ENCODE measurements around the gene PAX7. TPM values are rescaled to one million over a fixed set of nuclear protein-coding genes. Genes with fewer than 3 reads are reported as not detected.

Gene PAX7
- total and polyA plus RNA-seq, 2 experiments from 2014 or later = 0.03 TPM; not detected in 1

DNA sequence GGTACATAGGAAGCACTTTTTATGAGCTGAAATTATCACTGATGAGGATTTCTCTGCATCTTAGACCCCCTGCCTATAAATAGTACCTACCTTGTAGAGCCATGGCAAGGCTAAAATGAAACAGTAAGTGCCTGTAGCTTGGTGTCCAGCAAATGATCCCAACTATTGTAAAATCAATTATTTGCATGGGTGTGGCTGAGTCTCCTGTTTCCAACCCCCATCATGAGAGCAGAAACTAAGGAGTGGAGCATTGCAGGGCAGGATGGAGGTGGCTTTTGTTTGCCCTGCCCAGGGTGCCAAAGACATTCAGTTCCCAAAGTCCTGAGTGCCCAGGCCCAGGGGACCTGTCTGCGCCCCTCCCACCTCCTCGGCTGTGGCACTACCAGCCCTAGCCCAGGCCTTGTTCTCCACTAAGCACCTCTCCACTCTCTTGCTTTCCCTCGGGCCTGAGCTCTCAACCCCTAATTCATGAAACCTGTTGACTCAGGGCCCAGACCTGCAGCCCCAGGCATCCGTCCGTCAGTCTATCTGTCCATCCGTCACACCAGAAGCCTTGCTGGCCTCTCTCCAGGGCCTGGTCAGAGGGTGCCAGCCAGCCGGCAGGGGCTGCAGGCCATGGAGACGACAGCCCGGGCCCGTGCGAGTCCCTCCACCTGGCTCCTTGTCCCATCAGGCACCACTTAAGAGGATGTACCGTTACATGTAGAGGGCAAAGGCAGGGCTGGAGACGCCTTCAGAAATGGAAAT lies 39.6 kb downstream of the PAX7 start:
- H3K9me3 Mint-ChIP-seq = no peaks in the 10 kb centered on the region; the same call in 2 of the 3 replicates
- no peak for ATAC-seq
- Histone ChIP-seq H3K9me2 (ENCODE audit: insufficient read depth) (no peaks in the 10 kb centered on the region), H3K27me3 (ENCODE audit: insufficient read depth) (peaks cover 9% of the 10 kb centered on the region), H2AFZ (no peak overlapping the region), H3K4me2 (no peak overlapping the region), H4K20me1 (replicated peaks; ENCODE audit: insufficient read depth) (no peaks in the 10 kb centered on the region), H3K4me1 (ENCODE audit: insufficient read depth) (peaks cover 18% of the 10 kb centered on the region), H3K4me3 (no peak overlapping the region), H3K27ac (ENCODE audit: low read depth) (no peak overlapping the region), H3K36me3 (ENCODE audit: insufficient read depth) (no peaks in the 10 kb centered on the region), H3F3A (replicated peaks; ENCODE audit: low read depth) (0 out of 2 replicates have a peak, but pooled peaks cover 4% of the 10 kb centered on the region), H3K79me2 (replicated peaks; ENCODE audit: insufficient read depth) (no peaks in the 10 kb centered on the region)
- no peak for TF ChIP-seq JUNB (IDR thresholded peaks at IDR 0.05; ENCODE audit: unreplicated experiment)
- no peak for TF ChIP-seq ZNF114 (CRISPR knock-in tag; IDR thresholded peaks at IDR 0.05)
- no peak for TF ChIP-seq CREB1 (CRISPR knock-in tag; IDR thresholded peaks at IDR 0.05; ENCODE audit: low read depth)
- TF ChIP-seq ETS1 (IDR thresholded peaks at IDR 0.05) = no peak
- TF ChIP-seq EZH2phosphoT487 (IDR thresholded peaks at IDR 0.05; ENCODE audit: unreplicated experiment) = no peak
- TF ChIP-seq EZH2 (IDR thresholded peaks at IDR 0.05; ENCODE audit: low read depth, unreplicated experiment) = no peak
- TF ChIP-seq, protein P1, sequence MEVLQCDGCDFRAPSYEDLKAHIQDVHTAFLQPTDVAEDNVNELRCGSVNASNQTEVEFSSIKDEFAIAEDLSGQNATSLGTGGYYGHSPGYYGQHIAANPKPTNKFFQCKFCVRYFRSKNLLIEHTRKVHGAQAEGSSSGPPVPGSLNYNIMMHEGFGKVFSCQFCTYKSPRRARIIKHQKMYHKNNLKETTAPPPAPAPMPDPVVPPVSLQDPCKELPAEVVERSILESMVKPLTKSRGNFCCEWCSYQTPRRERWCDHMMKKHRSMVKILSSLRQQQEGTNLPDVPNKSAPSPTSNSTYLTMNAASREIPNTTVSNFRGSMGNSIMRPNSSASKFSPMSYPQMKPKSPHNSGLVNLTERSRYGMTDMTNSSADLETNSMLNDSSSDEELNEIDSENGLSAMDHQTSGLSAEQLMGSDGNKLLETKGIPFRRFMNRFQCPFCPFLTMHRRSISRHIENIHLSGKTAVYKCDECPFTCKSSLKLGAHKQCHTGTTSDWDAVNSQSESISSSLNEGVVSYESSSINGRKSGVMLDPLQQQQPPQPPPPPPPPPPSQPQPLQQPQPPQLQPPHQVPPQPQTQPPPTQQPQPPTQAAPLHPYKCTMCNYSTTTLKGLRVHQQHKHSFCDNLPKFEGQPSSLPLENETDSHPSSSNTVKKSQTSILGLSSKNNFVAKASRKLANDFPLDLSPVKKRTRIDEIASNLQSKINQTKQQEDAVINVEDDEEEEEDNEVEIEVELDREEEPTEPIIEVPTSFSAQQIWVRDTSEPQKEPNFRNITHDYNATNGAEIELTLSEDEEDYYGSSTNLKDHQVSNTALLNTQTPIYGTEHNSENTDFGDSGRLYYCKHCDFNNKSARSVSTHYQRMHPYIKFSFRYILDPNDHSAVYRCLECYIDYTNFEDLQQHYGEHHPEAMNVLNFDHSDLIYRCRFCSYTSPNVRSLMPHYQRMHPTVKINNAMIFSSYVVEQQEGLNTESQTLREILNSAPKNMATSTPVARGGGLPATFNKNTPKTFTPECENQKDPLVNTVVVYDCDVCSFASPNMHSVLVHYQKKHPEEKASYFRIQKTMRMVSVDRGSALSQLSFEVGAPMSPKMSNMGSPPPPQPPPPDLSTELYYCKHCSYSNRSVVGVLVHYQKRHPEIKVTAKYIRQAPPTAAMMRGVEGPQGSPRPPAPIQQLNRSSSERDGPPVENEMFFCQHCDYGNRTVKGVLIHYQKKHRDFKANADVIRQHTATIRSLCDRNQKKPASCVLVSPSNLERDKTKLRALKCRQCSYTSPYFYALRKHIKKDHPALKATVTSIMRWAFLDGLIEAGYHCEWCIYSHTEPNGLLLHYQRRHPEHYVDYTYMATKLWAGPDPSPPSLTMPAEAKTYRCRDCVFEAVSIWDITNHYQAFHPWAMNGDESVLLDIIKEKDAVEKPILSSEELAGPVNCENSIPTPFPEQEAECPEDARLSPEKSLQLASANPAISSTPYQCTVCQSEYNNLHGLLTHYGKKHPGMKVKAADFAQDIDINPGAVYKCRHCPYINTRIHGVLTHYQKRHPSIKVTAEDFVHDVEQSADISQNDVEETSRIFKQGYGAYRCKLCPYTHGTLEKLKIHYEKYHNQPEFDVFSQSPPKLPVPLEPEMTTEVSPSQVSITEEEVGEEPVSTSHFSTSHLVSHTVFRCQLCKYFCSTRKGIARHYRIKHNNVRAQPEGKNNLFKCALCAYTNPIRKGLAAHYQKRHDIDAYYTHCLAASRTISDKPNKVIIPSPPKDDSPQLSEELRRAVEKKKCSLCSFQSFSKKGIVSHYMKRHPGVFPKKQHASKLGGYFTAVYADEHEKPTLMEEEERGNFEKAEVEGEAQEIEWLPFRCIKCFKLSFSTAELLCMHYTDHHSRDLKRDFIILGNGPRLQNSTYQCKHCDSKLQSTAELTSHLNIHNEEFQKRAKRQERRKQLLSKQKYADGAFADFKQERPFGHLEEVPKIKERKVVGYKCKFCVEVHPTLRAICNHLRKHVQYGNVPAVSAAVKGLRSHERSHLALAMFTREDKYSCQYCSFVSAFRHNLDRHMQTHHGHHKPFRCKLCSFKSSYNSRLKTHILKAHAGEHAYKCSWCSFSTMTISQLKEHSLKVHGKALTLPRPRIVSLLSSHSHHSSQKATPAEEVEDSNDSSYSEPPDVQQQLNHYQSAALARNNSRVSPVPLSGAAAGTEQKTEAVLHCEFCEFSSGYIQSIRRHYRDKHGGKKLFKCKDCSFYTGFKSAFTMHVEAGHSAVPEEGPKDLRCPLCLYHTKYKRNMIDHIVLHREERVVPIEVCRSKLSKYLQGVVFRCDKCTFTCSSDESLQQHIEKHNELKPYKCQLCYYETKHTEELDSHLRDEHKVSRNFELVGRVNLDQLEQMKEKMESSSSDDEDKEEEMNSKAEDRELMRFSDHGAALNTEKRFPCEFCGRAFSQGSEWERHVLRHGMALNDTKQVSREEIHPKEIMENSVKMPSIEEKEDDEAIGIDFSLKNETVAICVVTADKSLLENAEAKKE (CRISPR knock-in tag; IDR thresholded peaks at IDR 0.05) = no peak
- no peak for TF ChIP-seq STAT1 (IDR thresholded peaks at IDR 0.05; ENCODE audit: unreplicated experiment)
- TF ChIP-seq POLR2AphosphoS5 (IDR thresholded peaks at IDR 0.05; ENCODE audit: low read depth) = no peak
- TF ChIP-seq NANOG (IDR thresholded peaks at IDR 0.05; ENCODE audit: borderline replicate concordance) = no peak
- no peak for TF ChIP-seq CTCF (conservative IDR thresholded peaks at IDR 0.05; ENCODE audit: low read depth in 2 of 2)
- TF ChIP-seq ZNF331 (CRISPR knock-in tag; IDR thresholded peaks at IDR 0.05; ENCODE audit: low read depth) = no peak
- H3K36me3 Mint-ChIP-seq (ENCODE audit: low read depth) = no peaks in the 10 kb centered on the region
- DNase-seq (ENCODE audit: low spot score) = no peak
- no peak overlapping the region for H3K4me3 Mint-ChIP-seq
- H3K4me1 Mint-ChIP-seq = peaks cover 41% of the 10 kb centered on the region
- H3K27me3 Mint-ChIP-seq (ENCODE audit: insufficient read depth, low read depth, poor library complexity) = peaks cover 30% of the 10 kb centered on the region
- no peak overlapping the region for H3K27ac Mint-ChIP-seq
